Measurements from ENCODE around the gene MAGEA11.

- no peak for TF ChIP-seq KDM1A (IDR thresholded peaks at IDR 0.05; ENCODE audit: borderline replicate concordance, low read length)
- TF ChIP-seq, protein P1, sequence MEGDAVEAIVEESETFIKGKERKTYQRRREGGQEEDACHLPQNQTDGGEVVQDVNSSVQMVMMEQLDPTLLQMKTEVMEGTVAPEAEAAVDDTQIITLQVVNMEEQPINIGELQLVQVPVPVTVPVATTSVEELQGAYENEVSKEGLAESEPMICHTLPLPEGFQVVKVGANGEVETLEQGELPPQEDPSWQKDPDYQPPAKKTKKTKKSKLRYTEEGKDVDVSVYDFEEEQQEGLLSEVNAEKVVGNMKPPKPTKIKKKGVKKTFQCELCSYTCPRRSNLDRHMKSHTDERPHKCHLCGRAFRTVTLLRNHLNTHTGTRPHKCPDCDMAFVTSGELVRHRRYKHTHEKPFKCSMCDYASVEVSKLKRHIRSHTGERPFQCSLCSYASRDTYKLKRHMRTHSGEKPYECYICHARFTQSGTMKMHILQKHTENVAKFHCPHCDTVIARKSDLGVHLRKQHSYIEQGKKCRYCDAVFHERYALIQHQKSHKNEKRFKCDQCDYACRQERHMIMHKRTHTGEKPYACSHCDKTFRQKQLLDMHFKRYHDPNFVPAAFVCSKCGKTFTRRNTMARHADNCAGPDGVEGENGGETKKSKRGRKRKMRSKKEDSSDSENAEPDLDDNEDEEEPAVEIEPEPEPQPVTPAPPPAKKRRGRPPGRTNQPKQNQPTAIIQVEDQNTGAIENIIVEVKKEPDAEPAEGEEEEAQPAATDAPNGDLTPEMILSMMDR (IDR thresholded peaks at IDR 0.05; ENCODE audit: control extremely low read depth in 1 of 3, insufficient read depth in 1 of 3, low read depth in 1 of 3, low read length in 3 of 3) = no peak
- no peak for TF ChIP-seq EP300 (IDR thresholded peaks at IDR 0.05; ENCODE audit: borderline replicate concordance in 1 of 2, low read depth in 2 of 2, low read length in 2 of 2)
- no peak for TF ChIP-seq RAD21 (IDR thresholded peaks at IDR 0.05 in 1 of 2, conservative IDR thresholded peaks at IDR 0.05 in 1 of 2; ENCODE audit: low read depth in 2 of 2, low read length in 2 of 2)
- no peak for TF ChIP-seq POLR2AphosphoS5 (IDR thresholded peaks at IDR 0.05; ENCODE audit: low read depth, low read length)
- no peak for TF ChIP-seq JUND (IDR thresholded peaks at IDR 0.05; ENCODE audit: low read length)
- TF ChIP-seq EZH2 (IDR thresholded peaks at IDR 0.05; ENCODE audit: low read depth, low read length, severe bottlenecking) = no peak
Observed at GRCh38 chrX:149720021-149720689, 8.3 kb downstream of the MAGEA11 start.
